GM19035 (cell line): Measurements from ENCODE around the gene ICAM3.
"Not testable (repeated sequence)": the region's sequence is repeated elsewhere in the genome, so short reads cannot be mapped to it uniquely, and the experiment has no call there.

Experiments used
- ATAC-seq: cut with Tn5 transposase; IDR thresholded peaks from one replicate; pipeline ENCODE4 v1.9.1; 2021; ENCODE audit not compliant: unreplicated experiment

The ICAM3 gene

DNA sequence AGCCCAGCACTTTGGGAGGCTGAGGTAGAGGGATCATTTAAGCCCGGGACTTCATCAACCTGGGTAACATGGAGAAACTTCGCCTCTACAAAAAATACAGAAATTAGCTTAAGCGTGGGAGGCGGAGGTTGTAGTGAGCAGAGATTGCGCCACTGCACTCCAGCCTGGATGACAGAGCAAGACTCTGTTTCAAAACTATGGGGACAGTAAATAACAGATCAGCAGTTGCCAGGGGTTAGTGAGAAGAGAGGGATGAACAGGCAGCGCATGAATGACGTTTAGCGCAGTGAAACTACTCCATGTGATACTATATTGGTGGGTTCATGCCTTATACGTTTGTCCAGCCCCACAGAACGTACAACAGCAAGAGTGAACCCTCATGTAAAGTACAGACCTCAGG, 7.1 kb upstream of the ICAM3 start:
- no peak for ATAC-seq

- ATAC-seq = no peak
These were observed 5.4 kb upstream of the ICAM3 start for GRCh38 chr19:10344780-10345179.

- no peak for ATAC-seq
These were observed 4.1 kb upstream of the ICAM3 start for GRCh38 chr19:10343495-10343894.

DNA sequence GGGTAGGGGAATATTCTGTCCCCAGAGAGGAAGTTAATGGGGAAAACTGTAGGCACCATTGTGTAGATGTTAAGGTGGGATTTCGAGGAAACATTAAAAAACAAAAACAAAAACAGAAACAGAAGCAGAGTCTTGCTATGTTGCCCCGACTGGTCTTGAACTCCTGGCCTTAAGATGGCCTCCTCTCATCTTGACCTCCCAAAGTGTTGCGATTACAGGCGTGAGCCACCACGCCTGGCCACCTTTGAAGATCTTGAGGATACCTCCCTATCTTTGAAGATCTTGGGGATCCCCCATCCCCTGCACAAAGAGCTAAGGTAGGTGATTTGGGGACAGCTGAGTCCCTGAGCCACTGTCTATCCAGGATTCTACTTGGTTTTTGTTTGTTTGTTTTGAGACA, 553 bp upstream of the ICAM3 start:
- ATAC-seq = no peak

DNA sequence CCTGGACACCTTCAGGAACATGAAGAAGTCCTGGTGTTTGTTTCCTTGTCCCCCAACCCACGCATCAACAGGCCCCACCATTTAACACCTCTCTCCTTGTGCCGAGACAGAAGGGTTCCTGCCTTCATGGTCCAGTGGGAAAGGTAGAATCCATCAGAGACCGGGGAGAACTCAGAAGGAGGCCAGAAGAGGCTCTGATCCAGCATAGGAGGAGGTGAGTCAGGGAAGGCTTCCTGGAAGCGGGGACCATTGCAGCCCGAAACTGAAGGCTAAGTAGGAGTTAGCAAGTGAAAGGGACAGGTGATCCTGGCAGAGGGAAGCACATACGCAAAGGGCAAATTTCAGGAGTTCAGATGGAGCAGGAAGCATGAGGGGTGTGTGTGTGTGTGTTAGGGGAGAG, 484 bp downstream of the ICAM3 start:
- ATAC-seq = no peak

DNA sequence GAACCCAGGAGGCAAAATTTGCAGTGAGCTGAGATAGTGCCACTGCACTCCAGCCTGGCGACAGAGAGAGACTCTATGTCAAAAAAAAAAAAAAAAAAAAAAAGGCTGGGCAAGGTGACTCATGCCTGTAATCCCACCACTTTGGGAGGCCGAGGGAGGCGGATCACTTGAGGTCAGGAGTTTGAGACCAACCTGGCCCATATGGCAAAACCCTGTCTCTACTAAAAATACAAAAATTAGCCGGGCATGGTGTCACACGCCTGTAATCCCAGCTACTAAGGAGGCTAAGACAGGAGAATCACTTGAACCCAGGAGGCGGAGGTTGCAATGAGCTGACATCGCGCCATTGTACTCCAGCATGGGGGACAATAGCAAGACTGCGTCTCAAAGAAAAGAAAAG, 2.7 kb downstream of the ICAM3 start:
- ATAC-seq = not testable (repeated sequence)

DNA sequence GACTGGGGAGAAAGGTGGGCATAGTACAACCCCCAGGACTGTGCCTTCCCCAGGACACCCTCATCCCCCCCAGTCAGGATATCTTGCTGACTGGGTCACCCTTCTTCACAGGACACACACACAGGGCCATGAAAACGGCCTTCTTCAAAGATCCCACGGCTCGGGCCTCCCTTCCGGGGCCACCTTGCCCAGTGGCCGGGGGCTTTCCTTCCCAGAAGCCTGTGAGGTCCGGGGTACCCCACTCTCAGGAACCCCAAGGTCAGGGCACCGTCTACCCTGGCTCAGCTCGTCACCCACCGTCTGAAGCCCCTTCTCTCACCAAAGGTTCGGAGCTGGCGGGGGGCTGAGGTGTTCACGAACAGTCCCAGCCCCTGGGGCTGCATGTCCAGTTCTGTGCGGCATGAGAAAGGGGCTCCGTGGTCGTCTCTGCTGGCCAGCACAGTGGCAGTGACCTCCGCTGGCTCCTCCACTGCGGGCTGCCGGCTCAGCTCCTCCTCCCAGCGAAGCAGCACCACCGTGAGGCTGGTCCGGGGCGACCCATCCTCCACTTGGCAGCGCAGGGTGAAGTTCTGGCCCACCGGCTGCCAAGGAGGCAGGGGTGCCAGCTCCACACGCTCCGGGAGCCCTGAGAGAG, 4.0 kb downstream of the ICAM3 start:
- ATAC-seq = no peak

DNA sequence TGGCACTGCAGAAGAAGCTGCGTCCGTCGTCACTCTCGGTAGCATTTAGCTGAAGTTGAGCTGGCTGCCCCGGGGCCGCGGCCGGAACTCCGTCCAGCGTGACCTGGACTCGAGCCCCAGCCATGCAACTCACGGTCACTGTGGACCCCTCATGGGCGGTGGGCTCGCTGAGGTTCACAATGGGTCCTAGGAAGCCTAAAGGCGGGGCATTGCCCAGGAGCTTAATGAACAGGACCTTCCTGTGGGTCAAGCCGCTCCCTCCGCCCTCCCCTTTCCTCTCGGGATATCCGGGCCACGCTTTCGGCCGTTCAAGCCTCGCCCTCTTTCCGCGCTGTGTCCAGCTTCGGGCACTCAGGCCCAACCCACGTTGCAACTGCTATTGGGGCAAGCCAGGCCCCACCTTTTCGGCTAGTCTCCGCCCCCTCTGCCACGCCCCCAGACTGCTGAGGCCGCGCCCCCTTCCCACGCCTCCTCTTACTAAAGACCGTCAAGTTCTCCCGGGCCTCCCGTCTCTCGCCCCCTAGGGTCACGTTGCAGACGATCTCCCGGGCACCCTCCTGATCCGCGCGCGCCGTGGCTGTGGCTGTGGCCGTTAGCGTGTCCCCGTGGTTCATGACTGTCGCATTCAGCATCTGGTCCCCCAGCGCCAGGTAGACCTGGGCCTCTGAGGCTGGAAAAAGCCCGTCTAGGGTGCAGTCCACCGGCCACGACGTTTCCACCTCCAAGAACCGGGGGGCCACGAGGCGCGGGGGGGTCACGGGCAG, 4.7 kb downstream of the ICAM3 start:
- no peak for ATAC-seq

DNA sequence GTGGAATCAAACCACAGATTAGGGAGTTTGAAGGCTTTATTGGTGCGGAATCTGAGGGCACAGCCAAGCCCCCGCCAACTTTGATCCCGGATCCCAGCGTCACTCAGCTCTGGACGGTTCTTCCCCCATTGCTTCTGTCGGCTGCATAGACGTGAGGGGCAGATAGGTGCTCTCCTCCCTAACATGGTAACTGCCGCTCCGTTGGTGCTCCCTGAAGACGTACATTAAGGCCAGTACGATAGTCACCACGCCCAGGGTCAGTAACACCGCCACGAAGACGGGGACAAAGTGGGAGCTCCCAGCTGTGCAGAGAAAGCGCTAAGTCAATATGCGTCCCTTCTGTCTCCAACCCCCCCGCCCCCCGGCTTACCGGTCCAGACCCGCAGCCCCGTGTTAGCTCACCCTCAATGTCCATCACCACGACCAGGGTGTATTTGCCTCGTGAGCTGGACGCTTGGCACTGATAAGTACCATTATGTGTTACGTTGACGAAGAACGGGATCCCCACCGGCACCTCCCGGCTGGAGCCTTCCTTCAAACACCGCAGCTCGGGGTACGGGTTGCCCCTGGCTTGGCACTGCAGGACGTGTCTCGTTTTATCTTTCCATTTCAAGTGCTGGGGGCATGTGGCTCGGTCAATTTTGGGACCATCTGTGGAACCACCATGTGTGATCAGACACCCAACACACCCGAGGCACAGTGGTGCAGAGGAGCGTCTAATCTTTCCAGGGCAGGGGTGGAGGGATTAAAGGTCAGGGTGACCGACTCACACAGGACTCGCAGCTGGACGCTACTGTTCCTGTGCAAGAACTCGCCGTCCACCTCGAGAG, 5.5 kb downstream of the ICAM3 start:
- peak; percentile 3 for ATAC-seq

DNA sequence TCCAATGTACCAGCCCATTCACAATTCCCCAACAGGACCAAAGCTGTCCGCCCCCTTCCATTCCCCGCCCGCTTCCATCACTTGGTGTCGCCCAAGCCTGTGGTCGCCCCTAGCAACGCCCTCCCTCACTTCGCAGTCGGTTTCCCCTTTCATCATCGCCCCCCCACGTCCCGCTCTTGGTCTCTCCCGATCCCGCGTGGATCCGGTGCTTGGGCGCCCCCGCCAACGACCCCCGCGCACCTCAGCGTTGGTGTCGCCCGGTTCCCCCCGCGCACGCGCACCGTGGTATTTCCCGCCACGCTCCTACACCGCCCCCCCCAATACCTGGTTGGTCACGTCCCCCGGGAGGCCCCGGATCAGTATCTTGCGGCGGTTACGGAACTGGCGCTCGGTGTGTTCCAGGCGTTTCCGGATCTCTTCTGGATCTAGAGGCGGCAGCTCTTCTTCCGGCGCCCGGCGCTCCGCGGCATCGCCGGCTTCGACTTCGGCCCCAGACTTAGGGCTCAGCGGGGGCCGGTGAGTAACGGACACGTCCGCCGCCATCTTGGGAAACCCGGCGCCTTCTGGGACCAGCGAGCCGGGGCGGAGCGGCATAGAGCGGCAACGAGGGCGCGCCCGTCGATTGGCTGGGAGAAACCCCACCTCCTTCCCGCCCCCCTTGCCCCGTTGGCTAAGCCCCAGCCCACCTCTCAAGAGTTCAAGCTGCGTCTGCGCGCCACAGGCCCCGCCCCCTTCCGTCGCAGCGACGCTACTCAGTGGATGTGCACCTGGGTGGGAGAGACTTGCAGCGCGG, 6.3 kb downstream of the ICAM3 start, which contains the start of gene RAVER1:
RAVER1 (minus strand) TSS at position 565 of the 793 bp plus-strand sequence; CDS start at position 543, 22 bp downstream.
- peak; percentile 87 for ATAC-seq

DNA sequence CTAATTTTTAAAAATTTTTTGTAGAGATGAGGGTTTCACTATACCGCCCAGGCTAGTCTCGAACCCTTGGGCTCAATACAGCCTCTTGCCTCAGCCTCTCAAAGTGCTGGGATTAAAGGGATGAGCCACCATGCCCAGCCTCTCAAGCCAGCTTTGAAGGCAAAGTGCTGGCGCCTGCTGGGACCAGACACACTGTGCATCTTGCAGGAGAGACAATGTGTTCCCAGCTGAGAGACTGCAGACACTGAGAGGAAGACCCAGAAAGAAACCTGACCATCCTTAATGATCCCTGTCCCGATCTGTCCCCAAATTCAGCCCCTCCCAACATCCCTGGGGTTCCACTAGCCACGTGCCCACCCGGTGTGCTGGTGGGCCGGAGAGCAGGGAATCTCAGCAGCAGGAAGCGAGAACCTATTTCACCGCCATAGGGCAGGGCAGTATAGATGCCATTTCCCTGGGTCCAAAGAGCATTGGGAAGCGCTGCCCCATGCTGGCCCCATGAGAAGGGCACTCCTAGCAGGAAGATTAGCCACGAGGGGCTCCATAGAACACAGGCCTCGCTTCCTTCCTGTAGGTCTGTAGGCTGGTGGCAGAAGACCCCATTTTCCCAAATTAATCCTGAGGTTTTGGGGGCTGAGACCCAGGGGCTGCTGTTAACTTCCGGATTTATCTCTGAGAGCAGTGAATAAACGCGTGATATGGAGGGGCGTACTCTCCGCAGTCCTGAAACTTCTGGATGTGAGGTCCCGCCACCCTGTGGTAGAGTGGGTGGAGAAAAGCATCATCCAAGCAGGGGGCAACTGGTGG, 7.1 kb downstream of the ICAM3 start:
- ATAC-seq = no peak

- ATAC-seq = no peak
These were observed 9.9 kb downstream of the ICAM3 start for GRCh38 chr19:10329555-10329954.

DNA sequence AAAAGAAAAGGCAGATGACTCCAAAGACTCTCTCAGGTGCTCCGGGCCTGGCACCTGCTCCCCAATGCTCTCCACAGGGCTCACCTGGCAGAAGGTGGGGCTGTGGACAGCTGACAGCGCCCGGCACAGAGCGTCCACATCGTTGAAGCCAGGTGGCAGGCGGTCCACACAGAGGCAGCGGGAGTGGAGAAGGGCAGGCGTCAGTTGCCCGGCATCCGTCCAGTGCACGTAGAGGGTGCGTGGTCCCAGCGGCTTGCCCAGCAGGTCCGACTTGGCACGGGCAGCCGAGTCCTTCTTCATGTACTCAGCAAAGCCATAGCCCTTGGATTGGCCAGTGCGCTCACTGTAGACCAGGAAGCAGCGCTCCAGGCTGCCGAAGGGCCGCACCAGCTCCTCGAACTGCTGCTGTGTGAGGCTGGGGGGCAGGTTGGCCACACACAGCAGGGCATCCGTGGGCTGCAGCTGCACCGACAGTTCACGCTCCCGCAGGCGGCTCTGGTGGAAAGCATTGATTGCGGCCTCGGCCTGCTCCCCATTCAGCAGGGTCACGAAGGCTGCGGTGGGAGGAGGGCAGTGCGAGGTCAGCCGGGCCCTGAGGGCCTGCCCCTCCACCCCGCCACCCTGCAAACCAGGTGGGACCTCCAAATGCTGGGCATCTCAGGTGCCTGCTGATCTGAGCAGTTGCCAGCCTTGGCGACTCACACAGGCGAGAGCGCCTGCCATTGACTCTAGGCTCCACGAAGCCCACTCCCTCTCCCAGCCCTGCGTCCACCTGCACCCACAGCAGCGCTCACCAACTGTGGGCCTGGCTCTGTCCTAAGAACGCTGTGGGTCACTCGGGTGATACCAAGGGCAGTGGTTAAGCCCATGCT, 10.6 kb downstream of the ICAM3 start:
- no peak for ATAC-seq

GRCh38 chr19:10327793-10328192, 11.6 kb downstream of the ICAM3 start:
- no peak for ATAC-seq

DNA sequence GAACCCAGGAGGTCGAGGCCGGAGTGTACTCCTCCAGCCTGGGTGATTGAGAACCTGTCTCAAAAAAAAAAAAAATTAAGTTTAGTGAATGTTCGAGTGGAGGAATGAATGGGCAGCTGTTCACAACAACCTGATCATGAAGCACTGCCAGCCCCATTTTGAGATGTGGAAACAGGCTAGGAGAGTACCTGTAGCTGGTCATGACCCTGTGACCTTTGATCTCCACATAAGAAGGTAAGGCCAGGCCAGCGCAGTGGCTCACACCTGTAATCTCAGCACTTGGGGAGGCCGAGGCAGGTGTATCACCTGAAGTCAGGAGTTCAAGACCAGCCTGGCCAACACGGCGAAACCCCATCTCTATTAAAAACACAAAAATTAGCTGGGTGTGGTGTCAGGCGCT, 13.7 kb downstream of the ICAM3 start:
- ATAC-seq = no peak

GRCh38 chr19:10321874-10322835, 17.3 kb downstream of the ICAM3 start:
- no peak for ATAC-seq

DNA sequence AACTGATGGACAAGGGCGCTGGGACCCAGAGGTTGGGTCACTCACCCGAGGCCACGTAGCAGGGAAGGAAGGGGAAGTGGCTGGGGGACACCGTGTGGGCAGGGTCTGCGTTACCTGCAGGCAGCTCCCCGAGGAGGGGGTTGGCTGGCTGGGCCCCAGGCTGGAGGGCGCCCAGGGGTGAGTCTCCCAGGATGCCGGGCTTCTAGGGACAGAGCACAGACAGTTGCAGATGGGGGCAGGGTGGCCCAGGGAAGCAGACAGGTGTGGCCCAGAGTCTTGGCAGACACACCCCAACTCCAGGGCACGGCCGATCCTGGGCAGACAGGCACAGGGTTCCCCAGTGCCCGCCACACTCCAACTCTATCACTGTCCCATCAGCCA, 18.0 kb downstream of the ICAM3 start:
- no peak for ATAC-seq
